ENCODE results near the gene TGFBR1.
A peak's percentile ranks its signal among the peaks of the same experiment; 100 is the strongest.

The TGFBR1 gene

DNA sequence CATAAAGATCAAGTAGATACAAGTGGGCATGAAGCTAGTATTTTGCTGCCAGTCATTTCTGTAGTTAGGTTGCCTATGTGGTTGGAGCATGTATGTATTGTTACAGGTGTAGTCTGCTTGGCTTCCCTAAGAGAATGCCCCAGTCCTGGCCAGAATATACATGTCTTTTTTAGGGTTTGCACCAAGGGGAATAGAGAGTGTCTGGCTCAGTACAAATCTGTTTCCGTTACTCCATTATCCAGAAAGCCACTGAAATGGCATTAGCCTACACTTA is 23.2 kb downstream of the TGFBR1 start:
- H3K4me3 ChIP-seq, result no peak overlapping the region
- no peak overlapping the region for H3K9ac ChIP-seq
- H3K27ac ChIP-seq, result no peak overlapping the region
- peaks cover 17 to 100% (median 80%) of the 10 kb centered on the region in 11 experiments; a peak in 20 of 22 replicates for H4K20me1 ChIP-seq
- no peaks in the 10 kb centered on the region for H3K27me3 ChIP-seq
- H3K9me3 ChIP-seq (replicated peaks in 1 of 11), result peaks cover 0 to 10% (median 0%) of the 10 kb centered on the region in 11 experiments; a peak in 2 of 22 replicates
- H3K4me1 ChIP-seq, result peaks cover 13 to 67% (median 28%) of the 10 kb centered on the region in 10 experiments
- peak overlapping the region in 3 of 11 experiments; percentile 15 to 34 (median 24); a peak in 2 of 22 replicates for H3K4me2 ChIP-seq
- peaks cover 5 to 92% (median 59%) of the 10 kb centered on the region in 11 experiments; a peak in 17 of 22 replicates for H3K36me3 ChIP-seq
- TF ChIP-seq Cebpa-rat (IDR thresholded peaks at IDR 0.05), result no peak

DNA sequence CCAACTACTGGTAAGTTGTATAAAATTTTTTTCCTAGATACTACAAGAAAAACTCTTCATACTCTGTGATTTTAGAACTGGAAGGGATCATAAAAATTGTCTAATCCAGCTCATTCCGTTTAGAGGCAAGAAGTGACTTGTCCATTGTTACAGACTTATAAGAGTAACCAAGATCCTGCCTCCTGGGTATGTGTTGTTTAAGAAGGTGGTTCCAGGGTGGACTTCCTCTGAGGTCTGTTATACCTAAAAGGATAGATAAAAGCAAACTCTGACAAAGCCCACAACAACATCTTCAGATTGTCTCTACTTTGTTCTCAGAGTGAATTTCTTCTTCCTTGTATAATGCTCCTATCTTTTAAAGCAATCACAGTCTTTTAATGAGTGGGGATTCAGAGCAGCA is 24.2 kb downstream of the TGFBR1 start:
- Histone ChIP-seq H3K4me3 (no peak overlapping the region), H3K27me3 (no peaks in the 10 kb centered on the region), H3K4me1 (peaks cover 23 to 77% (median 38%) of the 10 kb centered on the region in 10 experiments), H4K20me1 (peaks cover 15 to 100% (median 70%) of the 10 kb centered on the region in 11 experiments; a peak in 20 of 22 replicates), H3K9ac (no peak overlapping the region), H3K9me3 (replicated peaks in 1 of 11) (peaks cover 0 to 10% (median 0%) of the 10 kb centered on the region in 11 experiments; a peak in 2 of 22 replicates), H3K36me3 (peaks cover 5 to 93% (median 60%) of the 10 kb centered on the region in 11 experiments; a peak in 17 of 22 replicates), H3K4me2 (peak overlapping the region in 8 of 11 experiments; percentile 25 to 55 (median 42); a peak in 12 of 22 replicates), H3K27ac (peak overlapping the region in 5 of 11 experiments; percentile 36 to 57 (median 44); a peak in 6 of 22 replicates)
- no peak for TF ChIP-seq Cebpa-rat (IDR thresholded peaks at IDR 0.05)

DNA sequence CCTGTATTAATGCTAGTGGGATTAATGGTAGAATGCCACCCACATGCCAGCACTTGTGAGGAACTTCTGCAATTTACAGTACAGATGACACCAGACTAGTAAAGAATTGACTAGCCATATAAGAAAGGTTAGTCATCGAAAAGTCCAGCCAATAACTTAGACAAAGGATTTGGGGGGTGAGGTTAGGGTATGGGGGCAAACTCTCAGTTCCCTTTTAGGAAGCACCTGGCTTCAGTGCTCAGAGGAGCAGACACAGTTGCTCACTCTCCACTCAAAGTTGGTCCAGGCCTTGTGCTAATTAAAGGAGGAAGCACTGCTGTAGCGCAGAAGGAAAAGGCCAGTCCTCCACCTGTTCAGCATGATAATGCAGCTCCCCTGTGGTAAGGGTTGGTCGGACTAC is 25.2 kb downstream of the TGFBR1 start:
- Histone ChIP-seq H3K27me3 (no peaks in the 10 kb centered on the region), H3K4me2 (peak overlapping the region in 10 of 11 experiments; percentile 24 to 57 (median 42); a peak in 19 of 22 replicates), H3K9me3 (replicated peaks in 1 of 11) (peaks cover 0 to 10% (median 0%) of the 10 kb centered on the region in 11 experiments; a peak in 2 of 22 replicates), H3K27ac (peak overlapping the region in 7 of 11 experiments; percentile 1 to 57 (median 44); a peak in 11 of 22 replicates), H3K36me3 (peaks cover 5 to 89% (median 56%) of the 10 kb centered on the region in 11 experiments; a peak in 17 of 22 replicates), H4K20me1 (peaks cover 12 to 100% (median 61%) of the 10 kb centered on the region in 11 experiments; a peak in 20 of 22 replicates), H3K4me3 (no peak overlapping the region), H3K9ac (no peak overlapping the region), H3K4me1 (peaks cover 33 to 84% (median 47%) of the 10 kb centered on the region in 10 experiments)
- TF ChIP-seq Cebpa-rat (IDR thresholded peaks at IDR 0.05), result no peak

DNA sequence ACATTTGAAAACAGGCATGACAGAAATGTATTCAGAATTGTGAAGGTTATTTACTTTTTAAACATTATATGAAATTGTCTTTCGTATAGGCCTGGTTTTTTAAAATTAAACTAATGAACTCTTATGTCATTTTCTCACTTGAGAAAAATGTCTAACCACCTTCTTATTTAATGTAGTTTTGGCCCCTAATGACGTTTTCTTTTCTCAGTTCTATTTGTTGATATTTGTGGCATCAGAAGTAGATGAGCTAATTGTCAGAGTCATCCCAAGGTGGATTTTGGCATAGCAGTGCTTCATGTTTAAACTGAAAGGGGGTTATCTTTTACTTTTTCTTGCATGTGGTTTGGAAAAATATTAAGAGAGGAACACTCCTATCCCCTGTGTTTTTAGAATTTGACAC is 28.2 kb downstream of the TGFBR1 start:
- Histone ChIP-seq H4K20me1 (peaks cover 6 to 100% (median 30%) of the 10 kb centered on the region in 11 experiments; a peak in 19 of 22 replicates), H3K9ac (no peak overlapping the region), H3K27me3 (no peaks in the 10 kb centered on the region), H3K4me2 (peak overlapping the region in 8 of 11 experiments; percentile 10 to 88 (median 66); a peak in 12 of 22 replicates), H3K27ac (peak overlapping the region in 1 of 11 experiments; percentile 1; a peak in 2 of 22 replicates), H3K9me3 (replicated peaks in 1 of 11) (no peaks in the 10 kb centered on the region), H3K36me3 (peaks cover 5 to 72% (median 49%) of the 10 kb centered on the region in 11 experiments; a peak in 18 of 22 replicates), H3K4me3 (no peak overlapping the region), H3K4me1 (peaks cover 57 to 90% (median 78%) of the 10 kb centered on the region in 10 experiments)
- TF ChIP-seq Cebpa-rat (IDR thresholded peaks at IDR 0.05), result no peak

DNA sequence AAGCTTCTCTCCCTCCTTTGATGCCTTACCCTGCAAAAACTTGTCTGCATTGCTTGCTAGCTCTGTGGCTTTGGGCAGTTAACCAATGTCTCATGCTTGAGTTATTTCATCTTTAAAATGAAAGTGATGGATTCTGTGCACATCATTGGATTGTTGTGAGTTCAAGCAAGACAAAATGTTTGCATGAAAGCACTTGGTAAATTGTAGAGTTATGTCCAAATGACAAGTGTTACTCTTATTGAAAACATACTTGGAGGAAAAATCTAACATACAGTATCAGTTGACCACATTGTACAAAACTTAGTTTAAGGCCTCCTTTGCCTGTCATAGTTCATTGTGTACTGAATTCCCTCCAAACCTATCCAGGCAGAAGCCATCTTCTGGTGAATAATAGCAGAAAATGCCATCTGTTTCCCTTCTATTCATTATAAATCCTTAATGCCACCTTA is 30.0 kb downstream of the TGFBR1 start:
- no peak overlapping the region for H3K4me3 ChIP-seq
- H3K4me2 ChIP-seq, result peak overlapping the region; percentile 38 to 88 (median 78)
- peaks cover 5 to 70% (median 54%) of the 10 kb centered on the region in 11 experiments; a peak in 19 of 22 replicates for H3K36me3 ChIP-seq

DNA sequence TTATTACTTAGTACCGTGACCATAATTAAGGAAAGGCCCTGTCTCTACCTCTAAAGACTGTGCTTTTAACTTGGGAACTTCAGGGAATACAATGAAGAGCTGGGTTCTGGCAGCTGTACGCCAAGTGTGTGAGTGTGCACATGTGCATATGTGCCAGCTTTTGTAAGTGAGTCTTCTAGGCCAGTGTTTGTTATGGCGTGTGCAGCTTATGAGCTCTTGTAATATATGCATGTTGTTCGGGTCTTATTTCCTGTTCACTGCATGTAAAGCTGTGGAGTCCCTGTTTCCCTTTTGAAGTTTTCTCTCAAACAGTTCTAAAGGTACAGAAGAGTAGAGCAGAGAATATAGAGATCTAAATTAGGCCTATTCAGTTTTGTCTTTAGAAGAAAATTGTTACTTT is 30.5 kb downstream of the TGFBR1 start:
- peak overlapping the region in 8 of 11 experiments; percentile 10 to 86 (median 66); a peak in 16 of 22 replicates for H3K27ac ChIP-seq
- peaks cover 46 to 91% (median 77%) of the 10 kb centered on the region in 10 experiments for H3K4me1 ChIP-seq
- peaks cover 5 to 70% (median 57%) of the 10 kb centered on the region in 11 experiments; a peak in 19 of 22 replicates for H3K36me3 ChIP-seq
- H3K9me3 ChIP-seq (replicated peaks in 1 of 11), result no peaks in the 10 kb centered on the region
- peaks cover 0 to 100% (median 18%) of the 10 kb centered on the region in 11 experiments; a peak in 14 of 22 replicates for H4K20me1 ChIP-seq
- H3K27me3 ChIP-seq, result no peaks in the 10 kb centered on the region
- H3K4me2 ChIP-seq, result peak overlapping the region; percentile 38 to 88 (median 78)
- no peak for TF ChIP-seq Cebpa-rat (IDR thresholded peaks at IDR 0.05)
- peak overlapping the region in 1 of 11 experiments; percentile 74; a peak in 2 of 22 replicates for H3K9ac ChIP-seq
- H3K4me3 ChIP-seq, result no peak overlapping the region

More for the DNA sequence above, 30.0 kb downstream of the TGFBR1 start:
- peaks cover 51 to 90% (median 77%) of the 10 kb centered on the region in 10 experiments for H3K4me1 ChIP-seq
- H4K20me1 ChIP-seq, result peaks cover 4 to 100% (median 16%) of the 10 kb centered on the region in 11 experiments; a peak in 17 of 22 replicates
- peak overlapping the region in 1 of 11 experiments; percentile 18; a peak in 1 of 22 replicates for H3K9ac ChIP-seq
- no peak for TF ChIP-seq Cebpa-rat (IDR thresholded peaks at IDR 0.05)
- no peaks in the 10 kb centered on the region for H3K9me3 ChIP-seq (replicated peaks in 1 of 11)
- no peaks in the 10 kb centered on the region for H3K27me3 ChIP-seq
- H3K27ac ChIP-seq, result peak overlapping the region in 8 of 11 experiments; percentile 10 to 86 (median 66); a peak in 16 of 22 replicates

DNA sequence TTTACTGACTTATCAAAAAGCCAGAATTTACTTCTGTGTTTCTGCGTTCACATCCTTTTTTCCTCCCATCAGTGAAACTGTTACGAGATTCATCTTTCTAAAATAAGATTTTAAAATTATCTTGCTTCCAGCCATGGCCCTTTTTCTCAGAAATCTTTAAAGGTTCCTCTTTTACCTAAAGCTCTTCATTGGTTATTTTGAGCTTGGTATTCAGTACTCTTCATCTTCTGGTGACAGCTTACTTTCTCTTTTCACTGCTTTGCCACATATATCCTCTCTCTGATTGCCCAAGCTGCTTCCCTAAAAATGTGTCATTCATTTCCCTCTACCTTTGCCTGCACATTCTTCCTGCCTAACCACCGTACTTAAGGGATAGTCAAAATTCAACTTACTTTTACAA is 32.3 kb downstream of the TGFBR1 start:
- H3K27ac ChIP-seq, result peak overlapping the region in 10 of 11 experiments; percentile 16 to 86 (median 69); a peak in 18 of 22 replicates
- no peaks in the 10 kb centered on the region for H3K27me3 ChIP-seq
- H3K4me2 ChIP-seq, result peak overlapping the region; percentile 5 to 88 (median 78)
- peak in 5 of 11 experiments; percentile 58 to 77 (median 68); a peak in 10 of 22 replicates for TF ChIP-seq Cebpa-rat (IDR thresholded peaks at IDR 0.05)
- H3K36me3 ChIP-seq, result peaks cover 6 to 68% (median 54%) of the 10 kb centered on the region in 11 experiments; a peak in 20 of 22 replicates
- H4K20me1 ChIP-seq, result peaks cover 5 to 100% (median 18%) of the 10 kb centered on the region in 11 experiments; a peak in 16 of 22 replicates
- no peaks in the 10 kb centered on the region for H3K9me3 ChIP-seq (replicated peaks in 1 of 11)
- peaks cover 43 to 95% (median 81%) of the 10 kb centered on the region in 10 experiments for H3K4me1 ChIP-seq
- peak overlapping the region in 6 of 11 experiments; percentile 40 to 74 (median 60); a peak in 9 of 22 replicates for H3K9ac ChIP-seq
- H3K4me3 ChIP-seq, result peak overlapping the region in 4 of 10 experiments; percentile 13 to 30 (median 24); a peak in 2 of 20 replicates

DNA sequence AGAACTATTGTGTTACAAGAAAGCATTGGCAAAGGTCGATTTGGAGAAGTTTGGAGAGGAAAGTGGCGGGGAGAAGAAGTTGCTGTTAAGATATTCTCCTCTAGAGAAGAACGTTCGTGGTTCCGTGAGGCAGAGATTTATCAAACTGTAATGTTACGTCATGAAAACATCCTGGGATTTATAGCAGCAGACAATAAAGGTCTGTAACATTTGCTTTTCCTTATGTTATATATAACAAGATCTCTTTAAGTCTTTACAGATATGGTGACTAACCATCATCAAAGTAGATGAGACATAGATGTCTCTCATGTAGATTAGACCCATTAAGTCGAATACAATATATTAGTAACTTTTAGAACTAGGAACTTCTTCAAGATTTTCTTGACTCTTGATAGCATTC is 33.0 kb downstream of the TGFBR1 start:
- Histone ChIP-seq H3K4me2 (peak overlapping the region in 8 of 11 experiments; percentile 58 to 88 (median 81); a peak in 14 of 22 replicates), H3K36me3 (peaks cover 10 to 68% (median 54%) of the 10 kb centered on the region in 11 experiments), H3K4me3 (no peak overlapping the region), H3K9ac (peak overlapping the region in 3 of 11 experiments; percentile 23 to 74 (median 66); a peak in 5 of 22 replicates), H3K27ac (peak overlapping the region in 8 of 11 experiments; percentile 59 to 86 (median 76); a peak in 16 of 22 replicates), H4K20me1 (peaks cover 3 to 100% (median 15%) of the 10 kb centered on the region in 11 experiments; a peak in 15 of 22 replicates), H3K27me3 (no peaks in the 10 kb centered on the region), H3K9me3 (replicated peaks in 1 of 11) (no peaks in the 10 kb centered on the region), H3K4me1 (peaks cover 43 to 92% (median 75%) of the 10 kb centered on the region in 10 experiments)
- no peak for TF ChIP-seq Cebpa-rat (IDR thresholded peaks at IDR 0.05)

Data from BLaER1 treated with 17β-estradiol and CSF1 and Interleukin-3, amounts not matched to agents 10 nM and 100 nM (cell line).